Measurements from ENCODE around the gene UBXN7. TPM values are rescaled to one million over a fixed set of nuclear protein-coding genes. Genes with fewer than 3 reads are reported as not detected.

Gene UBXN7
- total RNA-seq, 1 donor, result 21.0 TPM

DNA sequence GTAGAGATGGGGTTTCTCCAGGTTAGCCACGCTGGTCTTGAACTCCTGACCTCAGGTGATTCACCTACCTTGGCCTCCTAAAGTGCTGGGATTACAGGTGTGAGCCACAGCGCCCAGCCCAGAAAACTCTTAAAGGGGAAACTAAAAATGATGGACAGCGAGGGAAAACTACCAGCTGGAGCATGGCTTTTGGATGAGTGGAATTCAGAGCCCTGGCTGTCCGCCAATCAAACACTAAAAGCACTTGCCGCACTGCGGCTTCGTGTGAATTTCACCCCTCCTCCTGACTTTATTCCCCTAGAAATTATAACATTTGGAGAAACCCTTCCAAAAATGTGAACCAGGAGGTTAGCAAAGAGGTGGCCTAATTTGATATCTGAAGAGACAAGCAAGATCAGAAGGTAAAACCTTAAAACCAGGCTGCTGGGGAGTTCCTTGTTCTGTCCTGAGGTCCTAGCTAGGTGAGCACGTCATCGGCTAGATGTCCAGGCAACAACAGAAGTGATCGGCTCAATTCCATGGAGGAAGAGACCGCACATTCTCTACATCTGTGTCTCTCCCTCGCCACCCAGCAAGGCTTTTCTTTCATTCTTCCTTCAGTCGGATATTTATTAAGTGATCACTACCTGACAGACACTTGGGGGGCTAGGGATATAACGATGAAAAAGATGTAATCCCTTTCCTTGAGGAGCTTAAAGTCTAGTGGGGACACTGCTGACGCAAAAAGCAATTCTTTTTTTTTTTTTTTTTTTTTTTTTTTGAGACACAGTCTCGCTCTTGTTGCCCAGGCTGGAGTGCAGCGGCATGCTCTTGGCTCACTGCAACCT is 95.7 kb downstream of the UBXN7 start:
- H3K27ac ChIP-seq (ENCODE audit: low read depth, low read length), result no peak overlapping the region
- no peak overlapping the region for H3K4me3 ChIP-seq (ENCODE audit: insufficient read depth, low read length)
- no peaks in the 10 kb centered on the region for H3K36me3 ChIP-seq (ENCODE audit: insufficient read depth, low read length)
- H2AFZ ChIP-seq (ENCODE audit: low read length), result no peak overlapping the region
- no peaks in the 10 kb centered on the region for H3K79me2 ChIP-seq (ENCODE audit: insufficient read depth, low read length)
- peaks cover 20% of the 10 kb centered on the region for H3K4me1 ChIP-seq (ENCODE audit: insufficient read depth, low read length)
- TF ChIP-seq, protein P1, sequence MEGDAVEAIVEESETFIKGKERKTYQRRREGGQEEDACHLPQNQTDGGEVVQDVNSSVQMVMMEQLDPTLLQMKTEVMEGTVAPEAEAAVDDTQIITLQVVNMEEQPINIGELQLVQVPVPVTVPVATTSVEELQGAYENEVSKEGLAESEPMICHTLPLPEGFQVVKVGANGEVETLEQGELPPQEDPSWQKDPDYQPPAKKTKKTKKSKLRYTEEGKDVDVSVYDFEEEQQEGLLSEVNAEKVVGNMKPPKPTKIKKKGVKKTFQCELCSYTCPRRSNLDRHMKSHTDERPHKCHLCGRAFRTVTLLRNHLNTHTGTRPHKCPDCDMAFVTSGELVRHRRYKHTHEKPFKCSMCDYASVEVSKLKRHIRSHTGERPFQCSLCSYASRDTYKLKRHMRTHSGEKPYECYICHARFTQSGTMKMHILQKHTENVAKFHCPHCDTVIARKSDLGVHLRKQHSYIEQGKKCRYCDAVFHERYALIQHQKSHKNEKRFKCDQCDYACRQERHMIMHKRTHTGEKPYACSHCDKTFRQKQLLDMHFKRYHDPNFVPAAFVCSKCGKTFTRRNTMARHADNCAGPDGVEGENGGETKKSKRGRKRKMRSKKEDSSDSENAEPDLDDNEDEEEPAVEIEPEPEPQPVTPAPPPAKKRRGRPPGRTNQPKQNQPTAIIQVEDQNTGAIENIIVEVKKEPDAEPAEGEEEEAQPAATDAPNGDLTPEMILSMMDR (IDR thresholded peaks at IDR 0.05; ENCODE audit: extremely low read depth, low read depth, low read length), result no peak
- H3K27me3 ChIP-seq (ENCODE audit: insufficient read depth, low read length), result no peaks in the 10 kb centered on the region
- no peaks in the 10 kb centered on the region for H4K20me1 ChIP-seq (ENCODE audit: insufficient read depth, low read length)
- H3K4me2 ChIP-seq (ENCODE audit: insufficient read depth, low read length), result no peak overlapping the region
- DNase-seq (ENCODE audit: insufficient read length, low spot score, missing footprints), result peak; percentile 64
- no peaks in the 10 kb centered on the region for H3K9me3 ChIP-seq (ENCODE audit: low read depth, low read length)

DNA sequence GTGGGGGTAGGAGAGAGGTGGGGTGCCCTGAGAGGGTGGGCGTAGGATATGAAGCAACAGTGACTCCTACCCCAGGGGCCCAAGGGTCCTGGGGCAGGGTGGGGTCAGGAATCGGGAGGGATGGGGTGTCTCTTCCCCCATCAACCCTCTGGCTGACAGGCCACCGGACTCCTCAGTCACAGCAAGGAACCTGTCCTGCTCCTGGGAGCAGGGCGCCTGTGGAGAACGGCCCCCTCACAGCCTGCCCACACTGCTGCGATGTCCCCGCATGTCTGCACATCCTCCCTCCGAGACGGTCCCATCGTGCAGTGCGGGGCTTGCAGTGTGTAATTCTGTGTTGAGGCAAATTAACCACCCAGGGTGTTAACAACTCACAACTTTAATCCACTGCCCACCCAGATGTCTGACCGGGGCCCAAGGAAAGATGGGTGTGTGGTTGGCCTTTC is 96.7 kb downstream of the UBXN7 start:
- no peaks in the 10 kb centered on the region for H3K27me3 ChIP-seq (ENCODE audit: insufficient read depth, low read length)
- no peak overlapping the region for H3K4me2 ChIP-seq (ENCODE audit: insufficient read depth, low read length)
- no peaks in the 10 kb centered on the region for H3K79me2 ChIP-seq (ENCODE audit: insufficient read depth, low read length)
- H3K9me3 ChIP-seq (ENCODE audit: low read depth, low read length), result no peaks in the 10 kb centered on the region
- H4K20me1 ChIP-seq (ENCODE audit: insufficient read depth, low read length), result no peaks in the 10 kb centered on the region
- peaks cover 16% of the 10 kb centered on the region for H3K4me1 ChIP-seq (ENCODE audit: insufficient read depth, low read length)
- peak; percentile 76 for DNase-seq (ENCODE audit: insufficient read length, low spot score, missing footprints)
- H3K27ac ChIP-seq (ENCODE audit: low read depth, low read length), result no peak overlapping the region
- no peak overlapping the region for H2AFZ ChIP-seq (ENCODE audit: low read length)
- H3K4me3 ChIP-seq (ENCODE audit: insufficient read depth, low read length), result no peak overlapping the region
- TF ChIP-seq, protein P1 (IDR thresholded peaks at IDR 0.05; ENCODE audit: extremely low read depth, low read depth, low read length), result no peak
- no peaks in the 10 kb centered on the region for H3K36me3 ChIP-seq (ENCODE audit: insufficient read depth, low read length)

DNA sequence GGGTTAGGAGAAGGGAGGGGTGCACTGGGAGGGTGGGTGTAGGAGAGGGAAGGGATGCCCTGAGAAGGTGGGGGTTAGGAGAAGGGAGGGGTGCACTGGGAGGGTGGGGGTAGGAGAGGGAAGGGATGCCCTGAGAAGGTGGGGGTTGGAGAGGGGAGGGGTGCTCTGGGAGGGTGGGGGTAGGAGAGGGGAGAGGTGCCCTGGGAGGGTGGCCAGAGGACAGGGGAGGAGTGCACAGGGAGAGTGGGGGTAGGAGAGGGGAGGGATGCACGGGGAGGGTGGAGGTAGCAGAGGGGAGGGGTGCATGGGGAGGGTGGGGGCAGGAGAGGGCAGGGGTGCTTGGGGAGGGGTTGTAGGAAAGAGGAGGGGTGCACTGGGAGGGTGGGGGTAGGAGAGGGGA is 97.2 kb downstream of the UBXN7 start:
- Histone ChIP-seq H3K27ac (ENCODE audit: low read depth, low read length) (no peak overlapping the region), H3K36me3 (ENCODE audit: insufficient read depth, low read length) (no peaks in the 10 kb centered on the region), H3K79me2 (ENCODE audit: insufficient read depth, low read length) (no peaks in the 10 kb centered on the region), H3K4me1 (ENCODE audit: insufficient read depth, low read length) (peaks cover 13% of the 10 kb centered on the region), H3K4me3 (ENCODE audit: insufficient read depth, low read length) (no peak overlapping the region), H3K4me2 (ENCODE audit: insufficient read depth, low read length) (no peak overlapping the region), H3K27me3 (ENCODE audit: insufficient read depth, low read length) (no peaks in the 10 kb centered on the region), H3K9me3 (ENCODE audit: low read depth, low read length) (no peaks in the 10 kb centered on the region), H2AFZ (ENCODE audit: low read length) (no peak overlapping the region), H4K20me1 (ENCODE audit: insufficient read depth, low read length) (no peaks in the 10 kb centered on the region)
- no peak for DNase-seq (ENCODE audit: insufficient read length, low spot score, missing footprints)
- TF ChIP-seq, protein P1 (IDR thresholded peaks at IDR 0.05; ENCODE audit: extremely low read depth, low read depth, low read length), result no peak

DNA sequence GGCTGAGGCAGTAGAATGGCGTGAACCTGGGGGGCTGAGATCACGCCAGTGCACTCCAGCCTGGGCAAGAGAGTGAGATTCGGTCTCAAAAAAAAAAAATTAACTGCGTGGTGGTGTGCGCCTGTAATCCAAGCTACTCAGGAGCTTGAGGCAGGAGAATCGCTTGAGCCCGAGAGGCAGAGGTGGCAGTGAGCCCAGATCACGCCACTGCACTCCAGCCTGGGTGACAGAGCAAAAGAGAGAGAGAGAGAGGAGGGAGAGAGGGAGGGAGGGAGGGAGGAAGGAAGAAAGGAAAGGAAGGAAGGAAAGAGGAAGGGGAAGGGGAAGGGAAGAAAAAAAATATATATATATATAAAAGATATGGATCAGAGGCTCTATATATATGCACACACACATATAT is 100.1 kb downstream of the UBXN7 start:
- DNase-seq (ENCODE audit: insufficient read length, low spot score, missing footprints), result no peak
- Histone ChIP-seq H3K79me2 (ENCODE audit: insufficient read depth, low read length) (no peaks in the 10 kb centered on the region), H2AFZ (ENCODE audit: low read length) (no peak overlapping the region), H3K36me3 (ENCODE audit: insufficient read depth, low read length) (no peaks in the 10 kb centered on the region), H3K27me3 (ENCODE audit: insufficient read depth, low read length) (no peaks in the 10 kb centered on the region), H3K27ac (ENCODE audit: low read depth, low read length) (no peak overlapping the region), H3K4me2 (ENCODE audit: insufficient read depth, low read length) (no peak overlapping the region), H4K20me1 (ENCODE audit: insufficient read depth, low read length) (no peaks in the 10 kb centered on the region), H3K4me1 (ENCODE audit: insufficient read depth, low read length) (peaks cover 5% of the 10 kb centered on the region), H3K9me3 (ENCODE audit: low read depth, low read length) (no peaks in the 10 kb centered on the region), H3K4me3 (ENCODE audit: insufficient read depth, low read length) (no peak overlapping the region)
- TF ChIP-seq, protein P1 (IDR thresholded peaks at IDR 0.05; ENCODE audit: extremely low read depth, low read depth, low read length), result no peak

Measured in osteoblast (primary cell).